Neural cell (in vitro differentiated cells): Measurements from ENCODE around the gene S100A5.

Experiments used
- EZH2 ChIP-seq: fragments of 200-600, 300-800 bp; shearing (Covaris generic), sonication (generic); IDR thresholded peaks from 2 replicates; pipeline ENCODE4 v1.6.1; 2014; ENCODE audit warnings: antibody characterized with exemption, low read length, borderline replicate concordance, mild to moderate bottlenecking; ENCODE audit not compliant: insufficient read depth, poor library complexity, severe bottlenecking
- POLR2AphosphoS5 ChIP-seq: IDR thresholded peaks from 2 replicates; pipeline ENCODE4 v1.6.1; 2012
- TF ChIP-seq, protein P1 (sequence below): fragments of 450-650 bp; IDR thresholded peaks from 2 replicates; pipeline ENCODE4 v1.5.1; 2014; ENCODE audit warnings: antibody characterized with exemption, mild to moderate bottlenecking, moderate library complexity; ENCODE audit not compliant: poor library complexity, severe bottlenecking

DNA sequence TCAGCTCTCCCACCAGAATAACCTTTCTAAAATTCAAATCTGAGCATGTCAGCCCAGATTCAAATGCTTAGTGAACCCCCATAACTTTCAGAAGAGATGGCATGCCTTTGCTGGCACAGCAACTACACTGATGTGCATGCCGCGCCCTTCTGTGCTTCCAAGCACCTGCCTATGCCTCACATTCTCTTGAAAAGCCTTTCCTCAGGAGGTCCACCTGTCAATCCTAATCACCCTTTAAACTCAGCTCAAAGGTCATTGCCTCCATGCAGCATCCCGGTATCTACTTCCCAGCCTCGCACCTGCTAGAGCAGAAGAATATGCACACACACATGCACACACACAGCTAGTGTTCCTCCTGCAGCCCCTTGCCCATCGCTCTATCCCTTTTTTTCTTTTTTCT, 30.1 kb upstream of the S100A5 start:
- no peak for TF ChIP-seq POLR2AphosphoS5
- TF ChIP-seq, protein P1, sequence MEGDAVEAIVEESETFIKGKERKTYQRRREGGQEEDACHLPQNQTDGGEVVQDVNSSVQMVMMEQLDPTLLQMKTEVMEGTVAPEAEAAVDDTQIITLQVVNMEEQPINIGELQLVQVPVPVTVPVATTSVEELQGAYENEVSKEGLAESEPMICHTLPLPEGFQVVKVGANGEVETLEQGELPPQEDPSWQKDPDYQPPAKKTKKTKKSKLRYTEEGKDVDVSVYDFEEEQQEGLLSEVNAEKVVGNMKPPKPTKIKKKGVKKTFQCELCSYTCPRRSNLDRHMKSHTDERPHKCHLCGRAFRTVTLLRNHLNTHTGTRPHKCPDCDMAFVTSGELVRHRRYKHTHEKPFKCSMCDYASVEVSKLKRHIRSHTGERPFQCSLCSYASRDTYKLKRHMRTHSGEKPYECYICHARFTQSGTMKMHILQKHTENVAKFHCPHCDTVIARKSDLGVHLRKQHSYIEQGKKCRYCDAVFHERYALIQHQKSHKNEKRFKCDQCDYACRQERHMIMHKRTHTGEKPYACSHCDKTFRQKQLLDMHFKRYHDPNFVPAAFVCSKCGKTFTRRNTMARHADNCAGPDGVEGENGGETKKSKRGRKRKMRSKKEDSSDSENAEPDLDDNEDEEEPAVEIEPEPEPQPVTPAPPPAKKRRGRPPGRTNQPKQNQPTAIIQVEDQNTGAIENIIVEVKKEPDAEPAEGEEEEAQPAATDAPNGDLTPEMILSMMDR = no peak
- TF ChIP-seq EZH2 = no peak
